GDM1 (cell line): ENCODE results near the gene HDAC1.
"Not testable (repeated sequence)": the region's sequence is repeated elsewhere in the genome, so short reads cannot be mapped to it uniquely, and the experiment has no call there.

ENCODE experiments used
- DNase-seq: peaks from one replicate; lab custom pipeline; 2025; lab: John Stamatoyannopoulos, UW

HDAC1 gene

GRCh38 chr1:32274646-32275340 lies 17.1 kb upstream of the HDAC1 start:
- DNase-seq, result no peak

- DNase-seq, result no peak
Observed at GRCh38 chr1:32275424-32275823, 16.5 kb upstream of the HDAC1 start.

DNA sequence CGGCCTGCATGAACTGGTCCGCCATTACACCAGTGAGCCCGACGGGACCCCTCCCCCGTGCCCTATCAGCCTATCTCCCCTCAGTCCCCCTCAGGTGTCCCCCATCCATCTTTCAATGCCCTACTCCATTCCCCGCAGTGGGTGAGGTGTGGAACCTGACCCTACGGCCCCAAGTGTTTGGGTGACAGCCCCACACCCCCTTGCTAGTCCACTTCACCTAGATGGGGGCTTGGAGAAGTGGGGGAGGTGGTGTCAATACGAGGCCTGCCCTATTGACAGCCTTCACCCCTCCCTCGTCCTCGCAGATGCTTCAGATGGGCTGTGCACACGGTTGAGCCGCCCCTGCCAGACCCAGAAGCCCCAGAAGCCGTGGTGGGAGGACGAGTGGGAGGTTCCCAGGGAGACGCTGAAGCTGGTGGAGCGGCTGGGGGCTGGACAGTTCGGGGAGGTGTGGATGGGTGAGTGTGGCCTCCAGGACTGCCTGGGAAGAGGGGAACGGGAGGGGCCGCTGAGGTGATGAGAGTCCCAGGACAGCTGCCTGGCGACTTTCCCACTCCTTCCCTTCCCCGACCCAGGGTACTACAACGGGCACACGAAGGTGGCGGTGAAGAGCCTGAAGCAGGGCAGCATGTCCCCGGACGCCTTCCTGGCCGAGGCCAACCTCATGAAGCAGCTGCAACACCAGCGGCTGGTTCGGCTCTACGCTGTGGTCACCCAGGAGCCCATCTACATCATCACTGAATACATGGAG lies 15.7 kb upstream of the HDAC1 start:
- no peak for DNase-seq

DNA sequence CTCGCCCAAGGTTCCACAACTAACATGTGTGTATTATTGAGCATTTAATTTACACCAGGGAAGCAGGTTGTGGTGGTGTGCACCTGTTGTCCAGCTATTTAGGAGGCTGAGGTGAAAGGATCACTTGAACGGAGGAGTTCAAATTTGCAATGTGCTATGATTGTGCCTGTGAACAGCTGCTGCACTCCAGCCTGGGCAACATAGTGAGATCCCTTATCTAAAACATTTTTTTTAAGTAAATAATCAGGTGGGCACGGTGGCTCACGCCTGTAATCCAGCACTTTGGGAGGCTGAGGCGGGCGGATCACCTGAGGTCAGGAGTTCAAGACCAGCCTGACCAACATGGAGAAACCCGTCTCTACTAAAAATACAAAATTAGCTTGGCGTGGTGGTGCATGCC lies 7.1 kb upstream of the HDAC1 start:
- not testable (repeated sequence) for DNase-seq

DNA sequence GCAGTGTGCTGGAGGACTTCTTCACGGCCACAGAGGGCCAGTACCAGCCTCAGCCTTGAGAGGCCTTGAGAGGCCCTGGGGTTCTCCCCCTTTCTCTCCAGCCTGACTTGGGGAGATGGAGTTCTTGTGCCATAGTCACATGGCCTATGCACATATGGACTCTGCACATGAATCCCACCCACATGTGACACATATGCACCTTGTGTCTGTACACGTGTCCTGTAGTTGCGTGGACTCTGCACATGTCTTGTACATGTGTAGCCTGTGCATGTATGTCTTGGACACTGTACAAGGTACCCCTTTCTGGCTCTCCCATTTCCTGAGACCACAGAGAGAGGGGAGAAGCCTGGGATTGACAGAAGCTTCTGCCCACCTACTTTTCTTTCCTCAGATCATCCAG lies 6.2 kb upstream of the HDAC1 start:
- DNase-seq, result no peak

DNA sequence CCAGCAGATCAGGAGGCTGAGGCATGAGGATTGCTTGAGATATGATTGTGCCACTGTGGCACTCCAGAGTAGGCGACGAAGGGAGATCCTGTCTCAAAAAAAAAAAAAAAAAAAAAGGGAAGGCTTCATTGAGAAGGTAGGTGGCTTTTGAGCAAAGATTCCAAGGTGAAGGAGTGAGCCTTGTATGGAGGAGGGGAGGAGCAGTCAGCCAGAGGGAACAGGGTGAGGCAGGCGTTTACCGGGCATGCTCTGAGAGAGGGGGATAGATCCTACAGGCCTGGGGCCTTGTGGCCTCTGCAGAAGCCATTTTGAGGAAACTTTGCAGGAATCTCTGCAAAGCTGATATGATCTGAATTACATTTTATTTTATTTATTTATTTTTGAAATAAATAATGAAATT lies 5.1 kb upstream of the HDAC1 start:
- DNase-seq, result no peak

DNA sequence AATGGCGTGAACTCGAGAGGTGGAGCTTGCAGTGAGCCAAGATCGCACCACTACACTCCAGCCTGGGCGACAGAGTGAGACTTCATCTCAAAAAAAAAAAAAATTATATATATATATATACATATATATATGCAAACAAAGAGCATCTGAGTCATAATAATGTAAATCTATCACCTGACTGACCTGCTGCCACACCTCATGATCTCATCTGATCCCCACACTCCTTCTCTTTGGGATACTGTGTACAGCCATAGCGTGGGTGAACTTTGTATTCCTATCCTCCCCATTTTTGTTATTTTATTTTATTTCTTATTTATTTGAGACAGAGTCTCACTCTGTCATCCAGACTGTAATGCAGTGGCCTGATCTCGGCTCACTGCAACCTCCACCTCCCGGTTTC lies 2.6 kb upstream of the HDAC1 start:
- no peak for DNase-seq

DNA sequence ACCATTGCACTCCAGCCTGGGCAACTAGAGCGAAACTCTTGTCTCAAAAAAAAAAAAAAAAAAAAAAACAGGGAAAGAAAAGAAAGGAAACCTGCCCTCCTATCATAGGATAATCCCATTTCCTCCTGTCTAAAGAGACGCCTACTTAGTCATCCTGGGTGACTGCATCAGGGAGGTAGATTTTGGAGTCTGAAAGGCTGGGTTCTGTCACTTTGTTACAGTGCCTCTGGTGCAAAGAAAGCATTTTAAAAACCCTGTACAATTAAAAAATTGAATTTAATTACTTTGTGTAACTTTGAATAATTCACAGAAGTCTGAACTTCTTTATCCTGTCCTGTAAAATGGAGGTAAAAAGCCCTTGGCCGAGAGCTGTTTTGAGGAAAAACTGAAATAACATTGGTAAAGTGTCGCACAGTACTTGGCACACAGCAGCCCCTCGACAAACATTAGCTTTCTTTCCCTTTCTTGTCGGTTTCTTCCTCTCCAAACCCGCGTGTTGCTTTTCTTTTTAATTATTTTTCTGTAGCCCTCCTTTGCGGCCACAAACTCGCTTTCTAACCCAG lies 657 bp upstream of the HDAC1 start:
- no peak for DNase-seq

- DNase-seq, result not testable (repeated sequence)
Observed at GRCh38 chr1:32298211-32298610, 6.3 kb downstream of the HDAC1 start.

GRCh38 chr1:32299327-32299726 lies 7.4 kb downstream of the HDAC1 start:
- no peak for DNase-seq

DNA sequence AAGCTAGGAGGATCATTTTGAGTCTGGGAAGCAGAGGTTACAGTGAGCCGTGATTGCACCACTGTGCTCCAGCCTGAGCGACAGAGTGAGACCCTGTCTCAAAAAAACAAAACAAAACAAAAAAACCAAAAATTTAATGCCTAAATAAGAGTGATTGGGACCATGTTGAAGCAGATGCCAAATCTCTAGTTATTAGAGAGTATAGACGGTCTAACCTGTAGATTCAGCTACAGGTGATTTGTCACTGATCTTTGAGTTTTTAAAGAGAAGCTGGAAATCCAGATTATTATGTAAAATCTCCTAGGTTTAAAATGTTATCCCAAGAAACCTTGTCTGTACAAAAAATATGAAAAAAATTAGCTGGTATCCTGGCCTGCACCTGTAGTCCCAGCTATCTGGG lies 11.5 kb downstream of the HDAC1 start:
- no peak for DNase-seq

DNA sequence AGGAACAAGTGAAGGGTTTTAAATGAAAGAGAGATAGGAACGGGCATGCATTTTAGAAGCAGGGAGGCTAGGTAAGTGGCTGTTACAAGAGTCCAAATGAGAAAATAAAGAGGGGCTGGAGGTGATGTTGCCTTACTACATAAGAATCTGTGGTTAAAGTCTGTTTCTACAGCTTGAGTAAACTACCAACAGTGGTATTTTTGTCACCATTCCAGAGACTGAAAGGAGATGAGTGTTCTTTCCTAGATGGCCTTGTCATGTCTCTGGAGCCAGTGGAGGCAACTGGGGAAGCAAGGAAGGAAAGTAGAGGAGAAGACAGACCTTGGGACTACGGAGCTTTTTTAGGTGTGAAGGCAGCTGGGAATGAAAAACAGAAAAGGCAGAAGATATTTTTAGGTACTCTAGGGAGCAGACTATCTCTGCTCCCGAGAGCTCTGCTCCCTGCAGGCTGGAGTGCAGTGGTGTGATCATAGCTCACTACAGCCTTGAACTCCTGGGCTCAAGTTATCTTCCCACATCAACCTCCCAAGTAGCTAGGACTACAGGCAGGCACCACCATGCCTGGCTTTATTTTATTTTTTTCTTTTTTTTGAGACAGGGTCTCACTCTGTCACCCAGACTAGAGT lies 12.2 kb downstream of the HDAC1 start:
- DNase-seq, result no peak

GRCh38 chr1:32305310-32305709 lies 13.4 kb downstream of the HDAC1 start:
- DNase-seq, result no peak

DNA sequence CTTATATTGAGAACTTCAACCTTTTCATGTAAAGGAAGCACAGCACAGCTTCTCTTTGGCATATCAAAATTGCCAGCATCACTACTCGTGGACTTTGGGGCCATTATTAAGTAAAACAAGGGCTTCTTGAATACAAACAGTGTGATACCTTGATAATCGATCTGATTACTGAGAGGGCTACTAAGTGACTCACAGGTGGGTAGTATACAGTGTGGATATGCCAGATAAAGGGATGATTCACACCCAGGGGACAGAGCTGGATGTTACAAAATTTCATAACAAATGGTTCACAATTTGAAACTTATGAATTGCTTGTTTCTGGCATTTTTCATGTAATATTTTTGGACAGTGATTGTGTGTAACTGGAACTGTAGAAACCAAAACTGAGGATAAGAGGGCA lies 15.4 kb downstream of the HDAC1 start:
- DNase-seq, result no peak

- no peak for DNase-seq
Observed at GRCh38 chr1:32309960-32310359, 18.1 kb downstream of the HDAC1 start.

DNA sequence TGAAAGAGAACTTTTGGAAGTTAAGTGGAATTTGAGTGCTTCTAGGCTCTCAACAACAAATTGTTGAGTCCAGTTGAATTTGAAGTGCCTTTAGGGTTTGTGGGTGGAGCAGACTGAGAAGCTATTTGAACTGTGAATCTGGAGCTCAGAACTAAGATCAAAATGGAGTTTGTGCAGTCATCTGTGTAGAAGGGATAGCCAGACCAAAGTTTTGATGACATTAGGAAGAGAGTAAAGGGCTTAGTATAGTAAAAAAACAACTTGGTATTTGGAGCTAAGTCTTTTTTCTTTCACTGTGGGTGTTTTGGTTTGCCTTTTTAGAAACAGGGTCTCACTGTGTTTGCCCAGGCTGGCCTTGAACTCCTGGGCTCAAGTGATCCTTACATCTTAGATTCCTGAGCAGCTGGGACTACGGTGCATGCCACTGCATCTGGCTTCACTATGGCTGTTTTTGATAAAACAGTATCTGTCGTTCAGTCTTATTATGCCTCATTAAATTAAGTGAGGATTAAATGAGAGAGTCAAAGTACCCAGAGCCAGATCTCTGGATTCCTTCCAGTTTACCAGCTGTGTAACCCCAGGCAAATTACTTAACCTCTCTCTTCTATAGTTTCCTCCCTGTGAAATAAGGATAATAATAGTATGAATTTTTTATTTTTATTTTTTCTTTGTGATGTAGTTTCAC lies 20.0 kb downstream of the HDAC1 start:
- no peak for DNase-seq

DNA sequence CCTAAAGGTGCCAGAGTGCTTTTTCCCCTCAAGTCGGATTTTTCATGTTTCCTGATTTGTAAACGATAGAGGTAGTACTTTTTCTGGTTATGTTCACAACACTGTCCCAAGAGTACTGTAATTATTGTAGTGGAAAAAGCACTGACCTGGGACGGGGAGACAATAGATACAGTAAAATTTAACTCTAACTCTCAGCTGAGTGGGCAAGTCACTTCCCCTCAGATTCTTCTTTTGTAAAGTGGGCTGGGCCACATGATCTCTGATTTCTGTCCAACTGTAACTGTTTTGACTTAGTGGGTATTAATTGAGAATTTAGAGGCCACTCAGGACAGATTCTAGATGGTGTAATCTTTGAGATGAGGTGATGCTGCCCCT lies 25.0 kb downstream of the HDAC1 start:
- no peak for DNase-seq

GRCh38 chr1:32318127-32318869 lies 26.4 kb downstream of the HDAC1 start:
- DNase-seq, result no peak

- DNase-seq, result no peak
Observed at GRCh38 chr1:32321712-32322291, 29.9 kb downstream of the HDAC1 start.

DNA sequence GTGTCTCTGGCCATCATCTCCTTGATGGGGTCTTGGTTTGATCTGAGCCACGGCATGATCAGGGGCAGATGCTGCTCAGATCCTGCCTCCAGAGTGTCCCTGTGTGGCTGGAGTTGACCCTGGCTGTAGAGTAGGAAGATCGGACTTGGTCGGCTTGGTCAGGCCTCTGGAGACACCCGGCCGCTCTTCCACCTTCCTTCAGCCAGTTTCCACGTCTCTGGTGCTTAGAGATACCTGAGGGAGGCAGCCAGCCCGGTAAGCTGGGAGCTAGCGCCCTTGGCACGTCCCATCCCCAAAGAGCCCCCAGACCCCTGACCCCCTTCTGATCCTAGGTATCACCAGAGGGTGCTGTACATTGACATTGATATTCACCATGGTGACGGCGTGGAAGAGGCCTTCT lies 35.3 kb downstream of the HDAC1 start:
- DNase-seq, result no peak

- no peak for DNase-seq
Observed at GRCh38 chr1:32329931-32330466, 38.1 kb downstream of the HDAC1 start.
